HCT116 (cell line): ENCODE results near the gene ZSWIM4. TPM values are rescaled to one million over a fixed set of nuclear protein-coding genes. Genes with fewer than 3 reads are reported as not detected.

Experiments used
- ATAC-seq: fragments of 200-7000 bp; cut with Tn5 transposase; 2 replicates; pipeline ENCODE4 v1.9.1; 2020; ENCODE audit warnings: mild to moderate bottlenecking, moderate library complexity
- BruUV-seq: library from RNA; stranded (reverse); fragments of 400-500 nt; replicated peaks from 2 replicates; lab custom pipeline; 2021; lab: Mats Ljungman, UMichigan
- CTCF ChIA-PET: fragments of 300-600 bp; sonication (Branson Sonifier 250); formaldehyde crosslinking; loops from one replicate; lab custom pipeline; 2021; ENCODE audit warnings: antibody characterized with exemption; lab: Charles Lee
- POLR2A ChIA-PET: fragments of 300-600, 350-600 bp; sonication (Branson Sonifier 250); formaldehyde crosslinking; loops from one replicate; lab custom pipeline; 2021; ENCODE audit warnings: antibody characterized with exemption; lab: Charles Lee
- RAD21 ChIA-PET, 2 experiments: fragments of 300-600 bp; sonication (Branson Sonifier 250); formaldehyde crosslinking; loops; one replicate each; lab custom pipeline; 2023; ENCODE audit warnings: low total read pairs in 2 of 2; ENCODE audit not compliant: uncharacterized antibody in 2 of 2, unreplicated experiment in 2 of 2, low non-redundant PET in 1 of 2; lab: Charles Lee
- DNase-seq: peaks from one replicate; pipeline ENCODE4 v3.0.0-alpha.2; 2010; ENCODE audit warnings: low read depth, low spot score
- H2AFZ ChIP-seq: fragments of 200-600 bp; shearing (Covaris generic), sonication (generic); 2 replicates; pipeline ENCODE4 v1.6.1; 2017; ENCODE audit warnings: low read depth, mixed run types, mixed read lengths, antibody characterized with exemption, low read length; ENCODE audit not compliant: poor library complexity, severe bottlenecking
- H3K27ac ChIP-seq: 2 replicates; pipeline ENCODE4 v1.5.1; 2012; ENCODE audit warnings: low read depth, low read length
- H3K27me3 ChIP-seq: fragments of 200-600 bp; sonication (generic); 2 replicates; pipeline ENCODE4 v1.6.1; 2016; ENCODE audit warnings: mixed run types, low read length, mixed read lengths; ENCODE audit not compliant: insufficient read depth
- H3K36me3 ChIP-seq, 2 experiments: fragments of 200-500 bp in 1 of 2; fragments of 200-600 bp in 1 of 2; sonication (Bioruptor generic) in 1 of 2; sonication (generic) in 1 of 2; 2 replicates each; pipeline versions ENCODE4 v1.5.1 to v1.6.1; 2014 to 2016; ENCODE audit warnings: low read length in 2 of 2, inconsistent platforms in 1 of 2, mixed read lengths in 1 of 2, mixed run types in 1 of 2; ENCODE audit not compliant: insufficient read depth in 2 of 2, control insufficient read depth in 1 of 2
- H3K4me1 ChIP-seq, 2 experiments: fragments of 200-600 bp in 1 of 2; sonication (generic) in 1 of 2; 2 replicates each; pipeline versions ENCODE4 v1.5.1 to v1.6.1; 2012 to 2017; ENCODE audit warnings: low read length in 2 of 2, inconsistent platforms in 1 of 2, mild to moderate bottlenecking in 1 of 2, mixed read lengths in 1 of 2, mixed run types in 1 of 2, moderate library complexity in 1 of 2; ENCODE audit not compliant: insufficient read depth in 2 of 2, control insufficient read depth in 1 of 2
- H3K4me2 ChIP-seq: fragments of 200-600 bp; sonication (generic); 2 replicates; pipeline ENCODE4 v1.6.1; 2017; ENCODE audit warnings: mixed run types, low read length, mixed read lengths
- H3K4me3 ChIP-seq, 2 experiments: fragments of 200-600 bp in 1 of 2; sonication (generic) in 1 of 2; replicated peaks in 1 of 2; 2 replicates each; pipeline ENCODE4 v1.5.1; 2011 to 2016; ENCODE audit warnings: low read length in 2 of 2, control low read depth in 1 of 2, low read depth in 1 of 2, mild to moderate bottlenecking in 1 of 2, mixed read lengths in 1 of 2, mixed run types in 1 of 2
- H3K79me2 ChIP-seq: fragments of 200-600 bp; sonication (generic); 2 replicates; pipeline ENCODE4 v1.6.1; 2017; ENCODE audit warnings: mild to moderate bottlenecking, mixed run types, low read length, moderate library complexity, mixed read lengths; ENCODE audit not compliant: insufficient read depth
- H3K9ac ChIP-seq: fragments of 200-600 bp; sonication (generic); 2 replicates; pipeline ENCODE4 v1.6.1; 2016; ENCODE audit warnings: low read length, mixed read lengths
- H3K9me2 ChIP-seq: fragments of 200-600 bp; sonication (generic), shearing (Covaris generic); 2 replicates; pipeline ENCODE4 v1.6.1; 2017; ENCODE audit warnings: mixed run types, mild to moderate bottlenecking, moderate library complexity; ENCODE audit not compliant: insufficient read depth
- H3K9me3 ChIP-seq, 2 experiments: fragments of 200-500 bp in 1 of 2; fragments of 200-600 bp in 1 of 2; sonication (Bioruptor generic) in 1 of 2; sonication (generic) in 1 of 2; 2 replicates each; pipeline ENCODE4 v1.6.1; 2014 to 2017; ENCODE audit warnings: low read length in 2 of 2, mixed read lengths in 2 of 2, inconsistent platforms in 1 of 2, low read depth in 1 of 2, mild to moderate bottlenecking in 1 of 2, mixed run types in 1 of 2, moderate library complexity in 1 of 2; ENCODE audit not compliant: control insufficient read depth in 1 of 2, insufficient read depth in 1 of 2
- H4K20me1 ChIP-seq: fragments of 200-600 bp; sonication (generic), shearing (Covaris generic); 2 replicates; pipeline ENCODE4 v1.6.1; 2017; ENCODE audit warnings: mixed run types, mild to moderate bottlenecking, moderate library complexity; ENCODE audit not compliant: insufficient read depth
- CEBPB ChIP-seq: IDR thresholded peaks from 2 replicates; pipeline ENCODE4 v1.6.1; 2012; ENCODE audit warnings: low read depth
- CTCF ChIP-seq, 3 experiments: fragments of 200-600 bp in 1 of 3; sonication (generic) in 1 of 3; IDR thresholded peaks in 2 of 3; conservative IDR thresholded peaks in 1 of 3; 2 replicates each; pipeline ENCODE4 v1.5.1; 2012 to 2017; ENCODE audit warnings: low read depth in 2 of 3, low read length in 2 of 3, antibody characterized with exemption in 1 of 3, borderline replicate concordance in 1 of 3, control low read depth in 1 of 3, mild to moderate bottlenecking in 1 of 3, mixed read lengths in 1 of 3, mixed run types in 1 of 3, moderate library complexity in 1 of 3; ENCODE audit not compliant: insufficient read depth in 1 of 3
- FOSL1 ChIP-seq: IDR thresholded peaks from 2 replicates; pipeline ENCODE4 v1.6.1; 2012; ENCODE audit warnings: low read depth
- JUND ChIP-seq: IDR thresholded peaks from 2 replicates; pipeline ENCODE4 v1.6.1; 2012
- POLR2AphosphoS5 ChIP-seq: IDR thresholded peaks from 2 replicates; pipeline ENCODE4 v1.6.1; 2011; ENCODE audit warnings: mild to moderate bottlenecking, low read depth, low read length, moderate library complexity
- REST ChIP-seq: IDR thresholded peaks from 2 replicates; pipeline ENCODE4 v1.6.1; 2012; ENCODE audit warnings: low read depth
- TCF7L2 ChIP-seq: IDR thresholded peaks from 2 replicates; pipeline ENCODE4 v1.7.0; 2011; ENCODE audit warnings: borderline replicate concordance, inconsistent platforms; ENCODE audit not compliant: insufficient read depth, insufficient read length; ENCODE audit errors: extremely low read depth
- ZNF274 ChIP-seq: fragments of 200-500 bp; sonication (Bioruptor generic); IDR thresholded peaks from 2 replicates; pipeline ENCODE4 v1.6.1; 2014; ENCODE audit warnings: mild to moderate bottlenecking, low read depth, low read length, inconsistent platforms
- intact Hi-C: fragments of 100-400 bp; cut with micrococcal nuclease; formaldehyde crosslinking; loops from 2 replicates; pipeline ENCODE4 v1.10.0; 2022
- total RNA-seq: library from RNA; stranded (reverse); gene quantifications from one replicate; pipeline ENCODE4 v1.2.1, GENCODE V29; 2021; ENCODE audit not compliant: unreplicated experiment

ZSWIM4 gene
- total RNA-seq, 1 experiment from 2014 or later: 9.8 TPM

GRCh38 chr19:13872695-13873389 lies 77.6 kb downstream of the ZSWIM4 start:
- Histone ChIP-seq H3K36me3 (no peaks in the 10 kb centered on the region), H3K4me3 (peak overlapping the region; percentile 45 to 58), H3K4me2 (peak overlapping the region; percentile 87), H3K9me3 (no peaks in the 10 kb centered on the region), H3K27me3 (no peaks in the 10 kb centered on the region), H4K20me1 (no peaks in the 10 kb centered on the region), H3K9me2 (no peaks in the 10 kb centered on the region), H3K27ac (peak overlapping the region; percentile 48; the same call in 1 of the 2 replicates), H3K9ac (peak overlapping the region; percentile 62), H3K79me2 (no peaks in the 10 kb centered on the region), H3K4me1 (peaks cover 19 to 26% of the 10 kb centered on the region in 2 experiments), H2AFZ (peak overlapping the region; percentile 77)
- RAD21 ChIA-PET: interaction anchor here (0.6 to 0.7 kb wide), 5 partner anchors 14 to 397 kb away, joined by 3 to 7 read pairs (median 4); no protein-coding TSS in a partner anchor
- CTCF ChIA-PET: interaction anchor here (1.7 to 2.7 kb wide), 3 partner anchors 10 to 200 kb away, joined by 5 to 17 read pairs (median 13); no protein-coding TSS in a partner anchor
- POLR2A ChIA-PET: interaction anchor here (0.6 to 1.3 kb wide), 9 partner anchors 13 to 1350 kb away, joined by 3 to 8 read pairs (median 6); partner anchors contain the start of gene ZSWIM4
- DNase-seq (no peak), ATAC-seq (peak; percentile 91)
- TF ChIP-seq POLR2AphosphoS5 (no peak), JUND (no peak), REST (no peak), FOSL1 (no peak), CTCF (IDR thresholded peaks at IDR 0.05 in 2 of 3, conservative IDR thresholded peaks at IDR 0.05 in 1 of 3; ENCODE audit: borderline replicate concordance in 1 of 3, insufficient read depth in 1 of 3, low read depth in 2 of 3, low read length in 2 of 3) (peak in 2 of 3 experiments; percentile 31 to 52; a peak in 3 of 6 replicates), CEBPB (no peak), ZNF274 (no peak), TCF7L2 (peak; percentile 25)
- BruUV-seq: no TSS peak
- intact Hi-C loops: no loop called here
